SK-N-SH treated with all-trans-retinoic acid at 6 μM for 48 hours (cell line): ENCODE results near the gene AGAP1.

Experiments
- ARNTL ChIP-seq: fragments of 450-650 bp; formaldehyde crosslinking; IDR thresholded peaks from 2 replicates; pipeline ENCODE4 v1.5.0; 2020; ENCODE audit warnings: low read depth, mild to moderate bottlenecking, moderate library complexity, borderline replicate concordance
- CSDC2 ChIP-seq: fragments of 250-450 bp; sonication (Bioruptor Pico); IDR thresholded peaks from 2 replicates; pipeline ENCODE4 v1.5.0; 2020; ENCODE audit warnings: mild to moderate bottlenecking, moderate library complexity
- PPARA ChIP-seq: fragments of 250-450 bp; sonication (Bioruptor Pico); IDR thresholded peaks from 2 replicates; pipeline ENCODE4 v1.5.0; 2020; ENCODE audit warnings: mild to moderate bottlenecking, borderline replicate concordance
- ZNF8 ChIP-seq: fragments of 450-650 bp; formaldehyde crosslinking; IDR thresholded peaks from 2 replicates; pipeline ENCODE4 v1.5.0; 2020; ENCODE audit warnings: mild to moderate bottlenecking, moderate library complexity
- TF ChIP-seq, protein P1 (sequence below): fragments of 250-450 bp; sonication (Bioruptor Pico); IDR thresholded peaks from 2 replicates; pipeline ENCODE4 v1.8.0; 2020; ENCODE audit warnings: mild to moderate bottlenecking, moderate library complexity, borderline replicate concordance

DNA sequence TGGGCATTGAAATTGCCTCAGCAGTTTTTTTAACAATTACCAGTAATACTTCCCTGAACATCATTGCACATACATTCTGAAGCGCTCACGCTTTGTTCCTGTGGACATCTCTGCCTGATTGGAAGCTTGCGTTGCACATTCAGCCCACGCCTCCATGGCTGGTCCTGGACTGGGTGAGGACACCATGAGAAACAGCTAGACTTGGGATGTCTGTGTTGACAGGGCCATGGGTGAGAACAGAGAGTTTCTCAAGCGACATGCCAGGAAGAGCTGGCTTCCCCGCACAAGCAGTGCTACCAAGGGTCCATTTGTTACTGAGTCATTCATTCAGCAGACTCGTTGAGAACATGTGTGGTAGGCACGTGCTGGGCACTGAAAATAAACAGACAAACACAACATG, 508.0 kb downstream of the AGAP1 start:
- TF ChIP-seq, protein P1, sequence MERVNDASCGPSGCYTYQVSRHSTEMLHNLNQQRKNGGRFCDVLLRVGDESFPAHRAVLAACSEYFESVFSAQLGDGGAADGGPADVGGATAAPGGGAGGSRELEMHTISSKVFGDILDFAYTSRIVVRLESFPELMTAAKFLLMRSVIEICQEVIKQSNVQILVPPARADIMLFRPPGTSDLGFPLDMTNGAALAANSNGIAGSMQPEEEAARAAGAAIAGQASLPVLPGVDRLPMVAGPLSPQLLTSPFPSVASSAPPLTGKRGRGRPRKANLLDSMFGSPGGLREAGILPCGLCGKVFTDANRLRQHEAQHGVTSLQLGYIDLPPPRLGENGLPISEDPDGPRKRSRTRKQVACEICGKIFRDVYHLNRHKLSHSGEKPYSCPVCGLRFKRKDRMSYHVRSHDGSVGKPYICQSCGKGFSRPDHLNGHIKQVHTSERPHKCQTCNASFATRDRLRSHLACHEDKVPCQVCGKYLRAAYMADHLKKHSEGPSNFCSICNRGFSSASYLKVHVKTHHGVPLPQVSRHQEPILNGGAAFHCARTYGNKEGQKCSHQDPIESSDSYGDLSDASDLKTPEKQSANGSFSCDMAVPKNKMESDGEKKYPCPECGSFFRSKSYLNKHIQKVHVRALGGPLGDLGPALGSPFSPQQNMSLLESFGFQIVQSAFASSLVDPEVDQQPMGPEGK (CRISPR knock-in tag): no peak
- TF ChIP-seq ZNF8 (CRISPR knock-in tag): no peak
- TF ChIP-seq ARNTL (CRISPR knock-in tag): no peak
- no peak for TF ChIP-seq PPARA (CRISPR knock-in tag)
- no peak for TF ChIP-seq CSDC2
